ENCODE data around the gene SMARCAL1.
A peak's percentile ranks its signal among the peaks of the same experiment; 100 is the strongest.
"Not testable (repeated sequence)": the region's sequence is repeated elsewhere in the genome, so short reads cannot be mapped to it uniquely, and the experiment has no call there.

The SMARCAL1 gene

GRCh38 chr2:216502381-216503158, 90.3 kb downstream of the SMARCAL1 start:
- DNase-seq = no peak

DNA sequence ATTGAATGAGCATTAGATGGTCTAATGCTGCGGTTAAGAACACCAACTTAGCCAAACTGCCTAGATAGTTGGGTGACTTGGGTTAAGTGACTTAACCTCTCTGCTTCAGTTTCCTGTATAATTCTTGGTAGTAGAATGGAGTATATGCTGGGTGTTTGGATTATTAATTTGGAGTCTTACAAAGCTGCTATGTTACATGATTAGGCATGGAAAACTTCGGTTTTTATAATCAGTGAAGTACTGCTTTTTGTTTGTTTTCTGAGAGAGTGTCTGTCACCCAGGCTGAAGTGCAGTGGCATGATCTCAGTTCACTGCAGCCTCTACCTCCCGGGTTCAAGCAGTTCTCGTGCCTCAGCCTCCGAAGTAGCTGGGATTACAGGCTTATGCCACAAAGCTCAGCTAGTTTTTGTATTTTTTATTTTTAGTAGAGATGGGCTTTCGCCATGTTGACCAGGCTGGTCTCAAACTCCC, 90.9 kb downstream of the SMARCAL1 start:
- no peak for DNase-seq

DNA sequence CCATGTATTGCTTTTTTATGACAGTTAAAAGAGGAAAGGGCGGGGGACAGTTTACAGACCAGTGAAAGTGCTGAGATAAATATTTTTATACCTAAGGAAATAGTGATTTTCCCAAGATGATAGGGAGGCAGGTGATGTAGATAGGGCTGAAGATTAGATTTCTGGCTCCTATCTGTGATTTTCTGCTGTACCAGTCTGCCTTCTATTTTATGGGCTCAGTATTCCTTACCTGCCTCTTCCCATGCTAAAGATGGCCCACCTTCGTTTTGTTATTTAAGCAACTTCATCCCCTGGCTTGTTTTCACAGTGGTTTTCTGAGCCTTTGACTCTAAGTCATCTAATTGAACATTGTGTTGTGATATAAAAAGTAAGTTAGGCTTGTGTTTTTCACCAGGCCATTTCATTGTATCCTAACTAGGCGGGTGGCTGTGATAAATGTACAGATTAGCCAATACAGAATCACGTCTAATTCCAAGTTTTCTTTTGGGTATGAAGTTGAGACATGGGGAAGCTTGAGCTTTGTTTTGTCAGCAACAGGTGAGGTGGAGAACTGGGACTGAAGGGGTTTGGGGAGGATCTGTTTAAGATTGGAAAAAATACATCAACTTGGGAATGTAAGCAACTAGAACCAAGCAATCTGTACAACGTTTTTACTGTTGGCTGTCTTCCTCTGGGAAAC, 91.6 kb downstream of the SMARCAL1 start:
- no peak for DNase-seq

DNA sequence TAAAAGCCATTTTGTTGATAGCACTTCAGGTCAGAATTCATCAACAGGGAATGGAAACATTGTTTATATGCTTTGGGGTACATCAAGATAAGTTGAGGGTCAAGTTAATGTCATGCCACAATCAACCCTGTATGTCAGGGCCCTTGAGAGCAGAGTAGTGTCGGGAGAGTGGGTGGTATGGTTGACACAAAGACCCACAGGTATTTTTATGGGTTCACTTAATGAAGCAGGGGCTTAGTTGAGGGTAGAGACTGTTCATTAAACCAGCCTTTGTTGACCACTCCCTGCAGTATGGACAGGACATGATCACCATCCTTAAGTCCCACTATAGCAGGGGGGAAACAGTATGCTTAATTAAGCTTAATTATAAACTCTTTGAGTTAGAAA, 92.1 kb downstream of the SMARCAL1 start:
- DNase-seq = no peak

- no peak for DNase-seq
Measured at GRCh38 chr2:216505133-216506106, 93.1 kb downstream of the SMARCAL1 start.

GRCh38 chr2:216507220-216508160, 95.2 kb downstream of the SMARCAL1 start:
- DNase-seq = no peak

- DNase-seq = no peak
Measured at GRCh38 chr2:216508229-216508628, 95.9 kb downstream of the SMARCAL1 start.

DNA sequence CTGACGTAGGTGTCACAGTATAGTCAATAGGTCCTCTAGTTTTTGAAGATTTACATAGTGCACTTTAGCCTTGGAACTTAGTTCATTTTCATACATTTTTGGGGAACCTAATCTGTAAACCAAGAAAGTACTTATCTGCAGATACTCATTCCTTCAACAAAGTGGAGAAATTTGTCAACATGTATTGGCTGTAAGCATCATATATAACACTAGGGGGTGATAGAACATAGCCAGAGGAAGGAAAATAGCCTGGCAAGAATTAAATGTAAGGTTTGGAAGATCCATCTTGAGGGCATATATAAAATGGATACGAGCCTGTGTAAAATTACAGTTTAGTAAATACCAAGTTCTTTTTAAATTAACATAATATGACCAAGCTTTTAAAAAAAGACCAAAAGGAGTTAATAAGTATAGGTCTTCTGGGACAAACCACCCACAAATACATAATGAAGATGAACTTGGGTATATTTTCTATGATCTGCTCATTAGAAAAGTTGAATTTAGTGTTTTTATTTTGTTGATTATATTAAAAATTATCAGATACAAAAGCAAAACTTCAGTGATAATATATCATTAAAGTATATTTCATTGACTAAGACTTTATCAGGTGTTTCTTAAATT, 104.6 kb downstream of the SMARCAL1 start:
- peak; percentile 64 for DNase-seq

GRCh38 chr2:216517447-216518225, 105.4 kb downstream of the SMARCAL1 start:
- DNase-seq = no peak

- not testable (repeated sequence) for DNase-seq
Measured at GRCh38 chr2:216518566-216519119, 106.4 kb downstream of the SMARCAL1 start.

DNA sequence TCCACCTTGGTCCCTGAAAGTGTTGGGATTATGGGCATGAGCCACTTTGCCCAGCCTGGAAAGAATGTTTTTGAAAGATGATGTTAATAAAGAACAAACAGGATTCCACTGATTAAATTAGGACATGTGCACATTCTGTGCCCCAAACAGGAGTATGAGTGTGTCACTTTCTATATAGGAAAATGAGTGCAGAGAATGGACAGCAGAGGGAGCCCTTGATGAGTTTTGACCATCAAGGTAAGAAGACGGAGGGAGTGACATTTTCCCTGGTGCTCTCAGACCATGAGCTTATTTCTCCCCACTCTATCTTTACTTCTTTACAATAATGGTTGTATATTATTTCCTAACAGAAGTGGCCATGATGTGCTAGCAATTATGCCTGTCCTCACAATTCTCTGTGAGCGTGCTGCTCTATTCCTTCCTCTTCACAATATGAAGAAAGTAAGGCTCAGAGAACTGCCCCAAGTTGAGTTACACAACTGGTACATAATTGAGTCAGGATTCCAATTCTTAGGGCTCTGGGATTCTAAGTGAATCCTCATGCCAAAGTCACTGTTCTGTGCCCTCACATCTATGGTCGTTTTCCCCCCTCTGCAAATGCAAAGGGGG, 107.0 kb downstream of the SMARCAL1 start:
- peak; percentile 69 for DNase-seq

GRCh38 chr2:216520112-216520511, 107.8 kb downstream of the SMARCAL1 start:
- peak; percentile 43 for DNase-seq

DNA sequence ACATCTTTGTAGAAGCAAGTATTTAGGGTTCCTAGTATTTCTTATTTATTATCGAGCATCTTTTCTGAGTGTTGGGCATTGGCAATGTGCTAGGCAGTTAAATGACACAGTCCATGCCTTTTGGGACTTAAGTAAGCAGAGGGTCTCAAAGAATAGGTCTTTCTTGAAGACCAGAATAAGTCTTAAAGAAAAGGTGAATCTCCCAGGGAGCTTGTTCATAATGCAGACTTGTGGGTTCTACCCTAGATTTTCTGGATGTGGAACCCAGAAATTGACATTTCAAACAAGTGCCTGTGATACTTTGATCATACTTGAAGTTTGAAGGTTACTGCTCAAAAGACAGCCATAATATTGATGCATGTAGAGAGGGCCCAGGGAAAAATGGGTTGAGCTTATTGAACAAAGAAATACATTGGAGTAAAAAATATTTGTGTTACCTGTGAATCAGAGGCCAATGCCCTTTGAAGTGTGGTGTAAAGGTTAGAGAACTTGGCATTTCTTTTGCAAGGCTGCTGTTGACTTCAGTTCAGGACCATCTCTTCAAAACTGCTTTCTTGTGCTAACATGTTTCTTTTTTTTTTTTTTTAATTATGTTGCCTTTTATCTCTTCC, 110.7 kb downstream of the SMARCAL1 start:
- no peak for DNase-seq

GRCh38 chr2:216525972-216526371, 113.7 kb downstream of the SMARCAL1 start:
- no peak for DNase-seq

GRCh38 chr2:216526939-216527338, 114.7 kb downstream of the SMARCAL1 start:
- DNase-seq = no peak

GRCh38 chr2:216527600-216527999, 115.3 kb downstream of the SMARCAL1 start:
- no peak for DNase-seq

DNA sequence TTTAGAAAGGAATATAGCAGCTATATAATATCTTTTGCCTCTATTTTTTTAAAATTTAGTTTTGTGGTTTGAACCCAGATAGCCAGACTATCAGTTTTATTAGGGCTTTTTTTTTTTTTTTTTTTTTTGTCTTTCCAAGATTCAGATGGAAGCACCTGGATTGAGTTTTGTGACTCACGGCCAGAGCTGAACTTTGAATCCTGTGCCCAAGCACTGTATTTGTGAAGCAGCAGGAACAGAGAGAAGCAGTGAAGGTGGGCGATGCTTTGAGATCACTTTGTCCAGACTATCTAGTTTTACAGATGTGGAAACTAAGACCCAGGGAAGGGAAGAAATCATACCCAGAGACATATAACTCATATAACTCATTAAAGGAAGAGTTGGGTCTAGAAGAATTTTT, 120.3 kb downstream of the SMARCAL1 start:
- no peak for DNase-seq
